ENCODE measurements around the gene B3GLCT. TPM values are rescaled to one million over a fixed set of nuclear protein-coding genes. Genes with fewer than 3 reads are reported as not detected.
"Not testable (repeated sequence)": the region's sequence is repeated elsewhere in the genome, so short reads cannot be mapped to it uniquely, and the experiment has no call there.

B3GLCT gene
- total RNA-seq, 1 experiment from 2014 or later = 3.2 TPM

- Histone ChIP-seq H3K79me2 (ENCODE audit: low read length) (no peaks in the 10 kb centered on the region), H3K36me3 (ENCODE audit: low read depth, low read length) (no peaks in the 10 kb centered on the region), H3K9me3 (ENCODE audit: low read length) (no peaks in the 10 kb centered on the region), H4K20me1 (ENCODE audit: low read length) (no peaks in the 10 kb centered on the region), H2AFZ (ENCODE audit: low read length) (no peak overlapping the region), H3K4me3 (ENCODE audit: low read length) (no peak overlapping the region), H3K27me3 (ENCODE audit: low read length) (no peaks in the 10 kb centered on the region), H3K9me2 (replicated peaks; ENCODE audit: low read length) (no peaks in the 10 kb centered on the region), H3K4me1 (ENCODE audit: insufficient read depth, low read length) (no peaks in the 10 kb centered on the region), H3K4me2 (ENCODE audit: low read length) (no peak overlapping the region), H3K27ac (ENCODE audit: low read length) (no peak overlapping the region), H3K9ac (ENCODE audit: low read length) (no peak overlapping the region), H3F3A (ENCODE audit: low read length, unreplicated experiment) (no peaks in the 10 kb centered on the region)
- DNase-seq = no peak
- intact Hi-C loops (cut with micrococcal nuclease) = no loop called here
- ChIA-PET POLR2A (ENCODE audit: unreplicated experiment) (no interaction called here), CTCF (no interaction called here)
- BruUV-seq (replicated peaks) = no TSS peak
- ATAC-seq = no peak
- TF ChIP-seq, protein P1, sequence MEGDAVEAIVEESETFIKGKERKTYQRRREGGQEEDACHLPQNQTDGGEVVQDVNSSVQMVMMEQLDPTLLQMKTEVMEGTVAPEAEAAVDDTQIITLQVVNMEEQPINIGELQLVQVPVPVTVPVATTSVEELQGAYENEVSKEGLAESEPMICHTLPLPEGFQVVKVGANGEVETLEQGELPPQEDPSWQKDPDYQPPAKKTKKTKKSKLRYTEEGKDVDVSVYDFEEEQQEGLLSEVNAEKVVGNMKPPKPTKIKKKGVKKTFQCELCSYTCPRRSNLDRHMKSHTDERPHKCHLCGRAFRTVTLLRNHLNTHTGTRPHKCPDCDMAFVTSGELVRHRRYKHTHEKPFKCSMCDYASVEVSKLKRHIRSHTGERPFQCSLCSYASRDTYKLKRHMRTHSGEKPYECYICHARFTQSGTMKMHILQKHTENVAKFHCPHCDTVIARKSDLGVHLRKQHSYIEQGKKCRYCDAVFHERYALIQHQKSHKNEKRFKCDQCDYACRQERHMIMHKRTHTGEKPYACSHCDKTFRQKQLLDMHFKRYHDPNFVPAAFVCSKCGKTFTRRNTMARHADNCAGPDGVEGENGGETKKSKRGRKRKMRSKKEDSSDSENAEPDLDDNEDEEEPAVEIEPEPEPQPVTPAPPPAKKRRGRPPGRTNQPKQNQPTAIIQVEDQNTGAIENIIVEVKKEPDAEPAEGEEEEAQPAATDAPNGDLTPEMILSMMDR (conservative IDR thresholded peaks at IDR 0.05; ENCODE audit: low read depth, low read length) = no peak
- TF ChIP-seq EZH2phosphoT487 (IDR thresholded peaks at IDR 0.05; ENCODE audit: borderline replicate concordance, low read length) (no peak), EZH2 (IDR thresholded peaks at IDR 0.05; ENCODE audit: low read length, unreplicated experiment) (no peak)
Measured at GRCh38 chr13:31214435-31214834, 14.7 kb downstream of the B3GLCT start.

- CTCF ChIA-PET = interaction anchor here (0.5 kb wide), 1 partner anchor 1012 kb away, joined by 3 read pairs; no protein-coding TSS in a partner anchor
Measured at GRCh38 chr13:31216916-31217315, 17.1 kb downstream of the B3GLCT start.

DNA sequence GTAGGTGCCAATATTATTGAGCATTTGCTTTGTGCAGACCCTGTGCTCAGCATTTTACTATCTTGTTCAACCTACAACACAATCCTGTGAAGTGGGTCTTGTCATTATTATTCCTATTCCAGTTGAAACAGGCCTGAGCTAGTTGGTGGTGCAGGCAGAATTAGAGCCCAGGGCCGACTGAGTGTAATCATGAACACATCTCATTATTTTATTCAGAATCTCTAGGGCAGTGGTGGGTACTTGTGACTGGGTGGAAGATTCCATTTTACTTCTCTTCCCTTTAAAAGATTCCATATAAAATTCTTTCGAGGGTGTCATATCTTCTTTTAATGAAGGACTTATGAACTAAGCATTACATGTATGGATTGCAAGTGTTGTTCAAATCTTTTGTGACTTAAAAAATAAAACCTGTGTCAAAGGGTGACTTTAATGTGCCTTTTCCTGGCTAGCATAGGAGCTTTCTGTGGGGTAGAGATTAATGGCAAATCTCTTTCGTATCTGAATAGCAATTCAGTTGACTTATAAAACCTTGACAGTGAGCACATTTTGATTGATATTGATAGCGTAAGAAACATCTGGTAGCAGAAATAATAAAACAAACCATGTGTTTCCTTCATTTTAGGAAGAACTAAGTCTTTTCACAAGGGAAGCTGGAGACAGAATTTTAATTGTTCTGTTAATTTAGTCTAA lies 20.3 kb downstream of the B3GLCT start:
- no peak overlapping the region for H3K9ac ChIP-seq (ENCODE audit: low read length)
- no peak overlapping the region for H3K4me3 ChIP-seq (ENCODE audit: low read length)
- H3K27me3 ChIP-seq (ENCODE audit: low read length) = no peaks in the 10 kb centered on the region
- no peaks in the 10 kb centered on the region for H4K20me1 ChIP-seq (ENCODE audit: low read length)
- H3K4me1 ChIP-seq (ENCODE audit: insufficient read depth, low read length) = no peaks in the 10 kb centered on the region
- H3K79me2 ChIP-seq (ENCODE audit: low read length) = no peaks in the 10 kb centered on the region
- H3K9me2 ChIP-seq (replicated peaks; ENCODE audit: low read length) = no peaks in the 10 kb centered on the region
- ChIA-PET POLR2A (ENCODE audit: unreplicated experiment) (no interaction called here), CTCF (interaction anchor here (0.6 kb wide), 1 partner anchor 18 kb away, joined by 3 read pairs; no protein-coding TSS in a partner anchor)
- no peaks in the 10 kb centered on the region for H3F3A ChIP-seq (ENCODE audit: low read length, unreplicated experiment)
- H3K36me3 ChIP-seq (ENCODE audit: low read depth, low read length) = no peaks in the 10 kb centered on the region
- DNase-seq (no peak), ATAC-seq (no peak)
- no peaks in the 10 kb centered on the region for H3K9me3 ChIP-seq (ENCODE audit: low read length)
- H2AFZ ChIP-seq (ENCODE audit: low read length) = no peak overlapping the region
- no peak overlapping the region for H3K4me2 ChIP-seq (ENCODE audit: low read length)
- TF ChIP-seq, protein P1 (conservative IDR thresholded peaks at IDR 0.05; ENCODE audit: low read depth, low read length) = no peak
- TF ChIP-seq EZH2phosphoT487 (IDR thresholded peaks at IDR 0.05; ENCODE audit: borderline replicate concordance, low read length) = no peak
- no peak for TF ChIP-seq EZH2 (IDR thresholded peaks at IDR 0.05; ENCODE audit: low read length, unreplicated experiment)
- no TSS peak for BruUV-seq (replicated peaks)
- no peak overlapping the region for H3K27ac ChIP-seq (ENCODE audit: low read length)
- intact Hi-C loops (cut with micrococcal nuclease) = no loop called here

More at GRCh38 chr13:31216916-31217315, 17.1 kb downstream of the B3GLCT start:
- H3K9ac ChIP-seq (ENCODE audit: low read length); BruUV-seq (replicated peaks); H3K4me2 ChIP-seq (ENCODE audit: low read length); H2AFZ ChIP-seq (ENCODE audit: low read length); H3K9me2 ChIP-seq (replicated peaks; ENCODE audit: low read length); POLR2A ChIA-PET (ENCODE audit: unreplicated experiment); H3K4me3 ChIP-seq (ENCODE audit: low read length); DNase-seq; H3K36me3 ChIP-seq (ENCODE audit: low read depth, low read length); H3F3A ChIP-seq (ENCODE audit: low read length, unreplicated experiment); H3K27me3 ChIP-seq (ENCODE audit: low read length); H4K20me1 ChIP-seq (ENCODE audit: low read length); H3K9me3 ChIP-seq (ENCODE audit: low read length); intact Hi-C loops (cut with micrococcal nuclease); H3K79me2 ChIP-seq (ENCODE audit: low read length); ATAC-seq; H3K4me1 ChIP-seq (ENCODE audit: insufficient read depth, low read length); H3K27ac ChIP-seq (ENCODE audit: low read length): not testable (repeated sequence)

Data from PC-3 (cell line).